Measurements from ENCODE around the gene PDE9A.

PDE9A gene

DNA sequence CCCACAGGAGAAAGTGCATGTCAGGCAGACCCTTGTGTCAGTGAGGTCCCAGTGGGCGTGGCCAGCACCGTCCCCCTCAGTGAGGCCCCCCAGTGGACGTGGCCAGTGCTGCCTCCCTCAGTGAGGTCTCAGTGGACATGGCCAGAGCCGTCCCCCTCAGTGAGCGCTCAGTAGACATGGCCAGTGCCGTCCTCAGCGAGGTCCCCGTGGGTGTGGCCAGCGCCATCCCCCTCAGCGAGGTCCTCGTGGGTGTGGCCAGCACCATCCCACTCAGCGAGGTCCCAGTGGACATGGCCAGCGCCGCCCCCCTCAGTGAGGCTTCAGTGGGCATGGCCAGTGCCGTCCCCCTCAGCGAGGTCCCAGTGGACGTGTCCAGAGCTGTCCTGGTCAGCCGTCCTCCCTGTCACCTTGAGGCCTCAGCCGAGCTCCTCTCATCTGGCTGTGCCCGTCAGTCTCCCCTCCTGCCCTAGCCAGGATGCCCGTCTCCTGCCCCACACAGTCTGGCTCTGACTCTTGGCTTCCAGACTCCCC lies 35.5 kb downstream of the PDE9A start:
- FAIRE-seq (no peak), DNase-seq (ENCODE audit: insufficient read length) (no peak)
- TF ChIP-seq POLR2A (IDR thresholded peaks at IDR 0.05; ENCODE audit: low read depth, low read length) (no peak), TAF1 (IDR thresholded peaks at IDR 0.05; ENCODE audit: borderline replicate concordance, low read depth, low read length) (no peak), POLR2AphosphoS5 (IDR thresholded peaks at IDR 0.05; ENCODE audit: low read depth, low read length) (no peak)

DNA sequence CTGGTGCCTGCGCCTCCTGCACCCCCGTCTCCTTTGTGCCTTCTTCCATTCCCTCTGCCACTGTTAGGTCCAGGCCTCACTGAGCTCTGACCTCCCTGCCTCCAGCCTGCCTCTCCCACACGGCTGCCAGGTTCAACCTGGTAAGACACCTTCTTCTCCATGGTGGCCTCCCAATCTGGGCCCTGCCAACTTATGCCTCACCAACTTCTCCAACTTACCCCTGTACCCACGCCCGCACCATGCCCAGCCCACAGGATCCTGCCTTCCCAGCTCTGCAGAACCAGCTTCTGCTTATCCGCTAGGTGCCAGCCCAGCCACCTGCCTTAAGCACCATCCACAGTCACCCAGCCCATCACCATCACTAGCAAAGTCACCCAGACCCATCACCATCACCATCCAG lies 37.2 kb downstream of the PDE9A start:
- DNase-seq (ENCODE audit: insufficient read length) (no peak), FAIRE-seq (no peak)
- no peak for TF ChIP-seq TAF1 (IDR thresholded peaks at IDR 0.05; ENCODE audit: borderline replicate concordance, low read depth, low read length)
- TF ChIP-seq POLR2AphosphoS5 (IDR thresholded peaks at IDR 0.05; ENCODE audit: low read depth, low read length): no peak
- TF ChIP-seq POLR2A (IDR thresholded peaks at IDR 0.05; ENCODE audit: low read depth, low read length): no peak

DNA sequence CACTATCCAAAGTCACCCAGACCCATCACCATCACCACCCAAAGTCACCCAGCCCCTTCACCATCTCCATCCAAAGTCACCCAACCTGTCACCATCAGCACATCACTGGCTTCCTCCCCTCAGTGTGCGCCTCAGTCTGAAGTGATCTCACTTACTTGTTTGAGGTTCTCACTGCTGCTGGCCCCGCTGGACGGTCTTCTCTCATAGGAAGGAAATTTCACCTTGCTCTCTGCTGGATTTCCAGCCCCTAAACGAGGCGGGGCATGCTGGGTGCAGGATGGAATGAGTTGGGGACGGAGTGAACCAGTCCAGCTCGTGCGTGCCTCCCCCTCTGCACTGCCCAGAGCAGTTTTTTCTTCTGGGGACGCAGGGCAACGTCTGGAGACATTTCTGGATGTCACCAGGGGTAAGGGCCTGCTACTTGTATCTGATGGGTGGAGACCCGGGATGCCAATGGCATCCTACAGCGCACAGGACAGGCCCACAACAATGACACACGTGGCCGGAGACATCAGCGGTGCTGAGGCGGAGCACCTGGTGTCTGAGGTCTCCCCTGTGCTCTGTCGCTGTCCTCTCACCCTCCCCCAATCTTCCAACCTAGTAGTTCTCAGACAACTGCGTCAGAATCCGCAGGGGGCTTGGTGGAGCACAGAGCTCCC lies 38.6 kb downstream of the PDE9A start:
- TF ChIP-seq POLR2AphosphoS5 (IDR thresholded peaks at IDR 0.05; ENCODE audit: low read depth, low read length): no peak
- TF ChIP-seq TAF1 (IDR thresholded peaks at IDR 0.05; ENCODE audit: borderline replicate concordance, low read depth, low read length): no peak
- TF ChIP-seq POLR2A (IDR thresholded peaks at IDR 0.05; ENCODE audit: low read depth, low read length): no peak
- DNase-seq (ENCODE audit: insufficient read length) (no peak), FAIRE-seq (no peak)

DNA sequence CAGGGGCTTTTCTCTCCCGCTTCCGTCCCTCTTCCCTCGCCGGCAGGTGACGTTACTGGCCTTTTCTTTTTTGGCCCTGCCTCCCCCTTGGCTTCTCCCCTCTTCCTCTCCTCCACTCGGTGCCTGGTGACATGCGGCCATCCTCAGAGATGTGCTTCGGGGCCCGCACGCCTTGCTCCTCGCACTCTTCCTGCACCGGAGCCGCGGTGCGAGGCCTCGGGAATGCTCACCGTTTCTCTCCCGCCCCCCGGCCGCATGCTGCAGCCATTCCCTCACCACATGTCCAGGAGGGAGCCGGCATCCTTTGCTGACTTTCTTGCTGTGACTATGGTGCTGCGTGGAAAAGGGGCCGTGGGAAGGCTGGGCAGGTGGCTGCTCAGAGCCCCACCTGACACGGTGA lies 39.3 kb downstream of the PDE9A start:
- TF ChIP-seq POLR2AphosphoS5 (IDR thresholded peaks at IDR 0.05; ENCODE audit: low read depth, low read length): no peak
- TF ChIP-seq TAF1 (IDR thresholded peaks at IDR 0.05; ENCODE audit: borderline replicate concordance, low read depth, low read length): no peak
- no peak for TF ChIP-seq POLR2A (IDR thresholded peaks at IDR 0.05; ENCODE audit: low read depth, low read length)
- FAIRE-seq: no peak
- DNase-seq (ENCODE audit: insufficient read length): no peak

DNA sequence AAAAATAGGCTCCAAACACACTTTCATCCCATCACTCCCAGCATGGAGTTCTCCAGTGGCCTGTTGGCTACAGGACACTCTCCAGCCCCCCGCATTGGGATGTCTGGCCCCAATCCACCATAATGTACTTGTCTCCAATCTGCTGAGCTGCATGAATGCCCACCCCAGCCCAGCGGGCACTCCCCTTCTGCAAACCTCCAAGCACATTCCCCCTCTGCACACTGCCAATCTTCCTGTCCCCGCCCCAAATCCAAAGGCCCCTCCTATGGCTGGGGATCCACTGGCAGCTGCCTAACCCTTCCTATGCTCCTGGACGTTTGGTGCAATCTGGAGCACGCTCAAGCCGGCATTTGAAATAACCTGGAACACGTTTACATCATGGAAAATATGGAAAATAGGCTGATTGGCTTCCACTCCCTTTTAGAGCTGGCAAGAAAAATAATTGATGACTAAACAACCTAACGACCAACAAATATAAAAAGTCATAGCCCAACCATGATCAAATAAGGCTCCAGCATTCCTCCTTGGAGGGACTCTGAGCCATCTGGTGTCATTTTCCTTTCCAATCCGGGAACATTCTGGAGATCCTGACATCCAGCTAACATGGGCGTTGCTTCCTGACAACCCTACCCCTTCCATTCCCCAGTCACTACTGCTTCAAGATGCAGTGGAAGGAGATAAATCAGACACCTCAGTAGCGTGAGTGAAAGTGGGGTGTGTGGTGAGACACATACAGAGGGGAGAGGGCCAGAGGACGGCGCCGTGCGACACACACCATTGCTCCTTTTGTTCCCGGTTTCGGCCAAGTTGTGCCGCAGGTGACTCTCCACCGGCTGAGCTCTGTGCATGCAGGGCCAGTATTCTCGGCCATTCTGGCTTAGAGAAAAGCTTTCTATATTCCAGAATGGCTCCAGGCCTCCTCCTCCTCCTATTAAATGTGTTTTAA lies 41.6 kb downstream of the PDE9A start:
- TF ChIP-seq TAF1 (IDR thresholded peaks at IDR 0.05; ENCODE audit: borderline replicate concordance, low read depth, low read length) (no peak), POLR2AphosphoS5 (IDR thresholded peaks at IDR 0.05; ENCODE audit: low read depth, low read length) (no peak), POLR2A (IDR thresholded peaks at IDR 0.05; ENCODE audit: low read depth, low read length) (no peak)
- DNase-seq (ENCODE audit: insufficient read length) (no peak), FAIRE-seq (no peak)

DNA sequence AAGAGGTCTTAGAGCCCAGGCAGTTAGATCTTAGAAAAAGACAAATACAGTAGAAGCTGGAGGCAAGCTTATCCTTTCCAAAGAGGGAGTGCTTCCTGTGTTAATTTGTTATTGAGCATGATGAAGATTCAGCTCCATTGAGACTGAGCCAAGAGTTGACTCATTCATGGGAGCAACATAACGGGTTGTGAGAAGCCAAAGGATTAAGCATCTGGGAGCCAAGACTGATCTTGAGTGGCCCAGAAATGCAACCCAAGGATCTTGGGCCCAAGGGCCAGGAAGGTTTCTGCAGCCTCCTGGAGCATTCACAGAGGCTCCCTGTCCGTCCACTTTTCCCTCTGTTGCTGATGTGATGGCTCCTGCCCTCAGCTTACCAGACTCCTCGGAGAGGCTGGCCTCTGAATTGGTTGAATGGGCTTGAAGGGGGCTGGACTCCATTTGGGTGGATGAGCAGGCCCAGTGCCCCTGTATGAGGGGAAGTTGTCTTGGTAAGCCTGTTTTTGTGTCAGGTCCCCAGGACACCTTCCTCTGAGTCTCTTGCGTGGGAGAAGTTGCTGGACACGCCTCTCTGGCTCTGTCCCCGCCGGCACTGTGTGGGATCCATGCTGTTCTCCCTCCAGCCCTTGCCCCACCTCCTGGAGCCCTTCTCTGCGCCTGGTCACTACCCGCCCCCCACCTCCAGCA lies 42.4 kb downstream of the PDE9A start:
- TF ChIP-seq TAF1 (IDR thresholded peaks at IDR 0.05; ENCODE audit: borderline replicate concordance, low read depth, low read length): no peak
- no peak for TF ChIP-seq POLR2A (IDR thresholded peaks at IDR 0.05; ENCODE audit: low read depth, low read length)
- TF ChIP-seq POLR2AphosphoS5 (IDR thresholded peaks at IDR 0.05; ENCODE audit: low read depth, low read length): no peak
- DNase-seq (ENCODE audit: insufficient read length) (no peak), FAIRE-seq (no peak)

DNA sequence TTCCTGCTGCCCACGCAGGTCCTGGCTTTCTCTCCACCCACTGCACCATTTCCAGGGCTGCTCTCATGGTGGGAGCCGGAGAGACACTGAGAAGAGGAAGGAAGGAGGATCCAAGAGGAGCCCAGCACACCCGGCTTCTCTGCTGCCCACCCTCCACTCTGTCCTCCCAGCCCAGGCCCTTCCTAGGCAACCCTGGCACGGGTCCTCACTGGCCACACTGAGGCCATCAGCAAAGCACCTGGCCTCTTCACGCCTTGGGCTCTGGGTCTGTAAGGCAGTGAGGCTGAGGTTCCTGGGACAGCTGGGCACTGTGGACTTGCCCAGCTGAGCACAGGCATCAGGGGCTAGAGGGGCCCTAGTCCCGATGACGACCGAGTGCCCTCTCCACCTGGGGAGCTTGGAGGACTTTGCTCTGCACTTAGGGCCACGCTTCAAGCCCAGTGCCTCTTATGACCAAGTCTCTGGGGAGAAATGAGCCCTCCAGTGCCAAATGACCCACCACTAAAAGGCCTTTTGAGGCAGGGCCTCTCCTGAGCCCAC lies 43.1 kb downstream of the PDE9A start:
- FAIRE-seq (no peak), DNase-seq (ENCODE audit: insufficient read length) (no peak)
- TF ChIP-seq POLR2AphosphoS5 (IDR thresholded peaks at IDR 0.05; ENCODE audit: low read depth, low read length): no peak
- no peak for TF ChIP-seq POLR2A (IDR thresholded peaks at IDR 0.05; ENCODE audit: low read depth, low read length)

DNA sequence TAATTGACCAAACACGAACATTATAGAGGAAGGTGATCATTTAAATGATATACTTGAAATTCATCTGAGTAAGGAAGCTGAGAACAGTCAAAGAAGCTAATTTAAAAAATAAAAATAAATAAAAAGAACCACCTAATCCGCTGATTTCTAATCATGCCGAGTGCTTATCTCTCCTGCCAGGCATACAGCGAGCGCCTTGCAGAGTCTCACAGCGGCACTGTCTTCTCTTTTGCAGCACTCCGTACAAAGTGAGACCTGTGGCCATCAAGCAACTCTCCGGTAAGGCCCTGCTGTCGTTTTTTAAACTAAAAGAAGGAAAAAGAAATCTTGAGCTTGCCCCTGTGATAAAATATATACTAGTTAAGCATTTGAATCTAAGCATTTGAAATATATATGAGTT lies 45.3 kb downstream of the PDE9A start:
- FAIRE-seq: no peak
- DNase-seq (ENCODE audit: insufficient read length): no peak
- TF ChIP-seq TAF1 (IDR thresholded peaks at IDR 0.05; ENCODE audit: borderline replicate concordance, low read depth, low read length): no peak
- no peak for TF ChIP-seq POLR2A (IDR thresholded peaks at IDR 0.05; ENCODE audit: low read depth, low read length)
- no peak for TF ChIP-seq POLR2AphosphoS5 (IDR thresholded peaks at IDR 0.05; ENCODE audit: low read depth, low read length)

DNA sequence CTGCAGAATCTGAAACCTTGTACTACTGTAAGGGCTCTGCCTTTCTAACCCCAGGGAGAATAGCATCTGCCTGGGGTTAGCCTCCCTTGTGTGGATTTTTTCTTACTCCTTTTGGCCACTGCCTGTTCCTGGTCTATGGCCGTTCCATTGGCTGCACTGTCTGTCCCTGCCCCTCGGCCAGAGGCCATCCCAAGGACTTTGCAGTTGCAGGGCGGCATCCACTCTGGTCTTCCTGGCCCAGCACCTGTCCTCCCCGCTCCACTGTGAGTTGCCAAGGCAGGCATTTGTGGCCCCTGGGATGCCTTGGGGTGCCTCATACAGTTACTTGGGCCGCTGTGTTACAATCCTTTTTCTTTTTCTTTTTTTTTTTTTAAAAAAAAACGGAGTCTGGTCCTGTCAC lies 45.8 kb downstream of the PDE9A start:
- no peak for TF ChIP-seq TAF1 (IDR thresholded peaks at IDR 0.05; ENCODE audit: borderline replicate concordance, low read depth, low read length)
- FAIRE-seq (no peak), DNase-seq (ENCODE audit: insufficient read length) (no peak)

DNA sequence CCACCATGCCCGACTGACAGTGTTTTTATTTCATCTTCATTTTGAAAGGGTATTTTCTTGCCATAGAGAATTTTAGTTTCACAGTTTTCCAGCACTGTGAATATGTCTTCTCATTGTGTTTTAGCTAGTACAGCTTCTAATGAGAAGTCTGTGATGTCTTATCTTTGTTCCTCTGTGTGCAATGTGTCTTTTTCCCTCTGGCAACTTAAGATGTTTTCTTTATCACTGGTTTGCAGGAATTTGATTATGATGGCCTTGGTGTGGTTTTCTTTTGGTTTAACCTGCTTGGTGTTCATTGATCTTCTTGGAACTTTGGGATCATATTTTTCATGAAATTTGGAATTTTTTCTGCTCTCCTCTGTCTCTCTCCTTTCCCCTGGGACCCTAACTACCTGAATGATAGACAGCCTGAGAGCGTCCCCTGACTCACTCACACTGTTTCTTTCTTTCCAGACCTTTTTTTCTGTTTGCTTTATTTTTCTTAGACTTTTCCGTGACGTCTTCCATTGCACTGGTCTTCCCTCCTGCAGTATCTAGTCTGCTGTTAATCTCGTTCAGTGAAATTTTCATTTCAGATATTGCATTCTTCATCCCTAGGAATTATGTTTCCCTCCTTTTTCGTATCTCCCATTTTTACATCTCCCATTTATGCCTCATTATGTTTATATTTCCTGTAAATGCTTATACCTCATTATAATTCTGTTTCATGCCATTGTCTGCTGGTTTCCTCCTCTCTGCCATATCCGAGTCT lies 48.5 kb downstream of the PDE9A start:
- TF ChIP-seq TAF1 (IDR thresholded peaks at IDR 0.05; ENCODE audit: borderline replicate concordance, low read depth, low read length) (no peak), POLR2AphosphoS5 (IDR thresholded peaks at IDR 0.05; ENCODE audit: low read depth, low read length) (no peak), POLR2A (IDR thresholded peaks at IDR 0.05; ENCODE audit: low read depth, low read length) (no peak)
- DNase-seq (ENCODE audit: insufficient read length): no peak
- FAIRE-seq: no peak

DNA sequence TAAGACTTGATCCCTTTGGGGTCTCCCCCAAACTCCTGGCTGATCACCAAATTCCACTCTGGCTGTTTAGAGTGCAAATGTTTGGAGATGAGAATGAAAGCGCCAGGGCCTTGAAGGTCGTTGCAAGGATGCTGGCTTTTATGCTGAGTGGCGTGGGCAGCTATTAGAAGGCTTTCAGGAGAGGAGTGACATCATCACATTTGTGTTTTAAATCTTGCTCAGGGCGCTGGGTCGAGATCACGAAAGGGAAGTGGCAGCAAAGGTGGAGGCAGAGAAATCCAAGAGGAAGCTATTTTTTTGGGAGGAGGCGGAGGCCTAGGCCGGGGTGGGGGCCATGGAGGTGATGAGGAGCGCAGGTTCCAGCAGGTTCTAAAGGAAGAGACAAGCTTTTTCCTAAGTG lies 49.3 kb downstream of the PDE9A start:
- no peak for DNase-seq (ENCODE audit: insufficient read length)
- TF ChIP-seq POLR2AphosphoS5 (IDR thresholded peaks at IDR 0.05; ENCODE audit: low read depth, low read length) (no peak), TAF1 (IDR thresholded peaks at IDR 0.05; ENCODE audit: borderline replicate concordance, low read depth, low read length) (no peak), POLR2A (IDR thresholded peaks at IDR 0.05; ENCODE audit: low read depth, low read length) (no peak)
- FAIRE-seq: no peak

All from GM12892 (cell line).